ENCODE results near the gene TRIO. TPM values are rescaled to one million over a fixed set of nuclear protein-coding genes. Genes with fewer than 3 reads are reported as not detected.

The TRIO gene
- total RNA-seq, 2 experiments from 2014 or later, result 4.1 to 6.5 TPM

- H3K4me3 ChIP-seq (ENCODE audit: low read length), result no peak overlapping the region
- no peaks in the 10 kb centered on the region for H3K36me3 ChIP-seq (ENCODE audit: insufficient read depth, low read length)
- peaks cover 0 to 8% of the 10 kb centered on the region in 2 experiments for H3K9me3 ChIP-seq (ENCODE audit: control insufficient read depth in 1 of 2, insufficient read depth in 1 of 2, low read length in 2 of 2)
- POLR2A ChIA-PET, result no interaction called here
- Mint-ChIP-seq H3K9me3 (no peaks in the 10 kb centered on the region), H3K27ac (no peak overlapping the region), H3K27me3 (peaks cover 33% of the 10 kb centered on the region), H3K4me3 (no peak overlapping the region), H3K4me1 (ENCODE audit: low read depth) (peaks cover 11% of the 10 kb centered on the region), H3K36me3 (ENCODE audit: low read depth) (no peaks in the 10 kb centered on the region)
- no peak overlapping the region for H3K27ac ChIP-seq (ENCODE audit: low read depth in 1 of 2, low read length in 2 of 2)
- intact Hi-C loops (cut with DNase I, micrococcal nuclease), result no loop called here
- H3K4me1 ChIP-seq (ENCODE audit: insufficient read depth, low read length), result no peaks in the 10 kb centered on the region
- no peak for DNase-seq
- TF ChIP-seq CTCF (IDR thresholded peaks at IDR 0.05), result no peak
- CTCF ChIA-PET, result no interaction called here
- no peak for ATAC-seq (ENCODE audit: poor library complexity)
- H3K27me3 ChIP-seq (ENCODE audit: control insufficient read depth in 1 of 2, insufficient read depth in 2 of 2, low read length in 2 of 2), result no peaks in the 10 kb centered on the region
Observed at GRCh38 chr5:14218011-14218410, 74.9 kb downstream of the TRIO start.

- intact Hi-C loops (cut with DNase I, micrococcal nuclease), result no loop called here
- Histone ChIP-seq H3K27ac (ENCODE audit: low read depth in 1 of 2, low read length in 2 of 2) (no peak overlapping the region), H3K9me3 (ENCODE audit: control insufficient read depth in 1 of 2, insufficient read depth in 1 of 2, low read length in 2 of 2) (peaks cover 0 to 8% of the 10 kb centered on the region in 2 experiments), H3K4me1 (ENCODE audit: insufficient read depth, low read length) (no peaks in the 10 kb centered on the region), H3K27me3 (ENCODE audit: control insufficient read depth in 1 of 2, insufficient read depth in 2 of 2, low read length in 2 of 2) (peaks cover 0 to 3% of the 10 kb centered on the region in 2 experiments), H3K36me3 (ENCODE audit: insufficient read depth, low read length) (no peaks in the 10 kb centered on the region), H3K4me3 (ENCODE audit: low read length) (no peak overlapping the region)
- CTCF ChIA-PET, result no interaction called here
- Mint-ChIP-seq H3K27me3 (peaks cover 33% of the 10 kb centered on the region), H3K4me1 (ENCODE audit: low read depth) (peaks cover 16% of the 10 kb centered on the region), H3K9me3 (no peaks in the 10 kb centered on the region), H3K27ac (no peak overlapping the region), H3K36me3 (ENCODE audit: low read depth) (no peaks in the 10 kb centered on the region), H3K4me3 (no peak overlapping the region)
- no peak for TF ChIP-seq CTCF (IDR thresholded peaks at IDR 0.05)
- ATAC-seq (ENCODE audit: poor library complexity) (no peak), DNase-seq (no peak)
- POLR2A ChIA-PET, result no interaction called here
Observed at GRCh38 chr5:14218480-14218879, 75.3 kb downstream of the TRIO start.

- no peak overlapping the region for H3K4me3 ChIP-seq (ENCODE audit: low read length)
Observed at GRCh38 chr5:14218897-14219573, 75.9 kb downstream of the TRIO start.

More at GRCh38 chr5:14218897-14219573, 75.9 kb downstream of the TRIO start:
- H3K9me3 Mint-ChIP-seq, result no peaks in the 10 kb centered on the region
- no peak overlapping the region for H3K4me3 Mint-ChIP-seq
- POLR2A ChIA-PET, result no interaction called here
- Histone ChIP-seq H3K27me3 (ENCODE audit: control insufficient read depth in 1 of 2, insufficient read depth in 2 of 2, low read length in 2 of 2) (peaks cover 0 to 4% of the 10 kb centered on the region in 2 experiments), H3K27ac (ENCODE audit: low read depth in 1 of 2, low read length in 2 of 2) (no peak overlapping the region), H3K4me1 (ENCODE audit: insufficient read depth, low read length) (no peaks in the 10 kb centered on the region), H3K9me3 (ENCODE audit: control insufficient read depth in 1 of 2, insufficient read depth in 1 of 2, low read length in 2 of 2) (peaks cover 0 to 8% of the 10 kb centered on the region in 2 experiments), H3K36me3 (ENCODE audit: insufficient read depth, low read length) (no peaks in the 10 kb centered on the region)
- intact Hi-C loops (cut with DNase I, micrococcal nuclease), result no loop called here
- peaks cover 19% of the 10 kb centered on the region for H3K4me1 Mint-ChIP-seq (ENCODE audit: low read depth)
- ATAC-seq (ENCODE audit: poor library complexity) (no peak), DNase-seq (no peak)
- H3K27me3 Mint-ChIP-seq, result peaks cover 29% of the 10 kb centered on the region
- CTCF ChIA-PET, result no interaction called here
- no peaks in the 10 kb centered on the region for H3K36me3 Mint-ChIP-seq (ENCODE audit: low read depth)
- no peak overlapping the region for H3K27ac Mint-ChIP-seq
- TF ChIP-seq CTCF (IDR thresholded peaks at IDR 0.05), result no peak
